ENCODE measurements around the gene INPP5A. TPM values are rescaled to one million over a fixed set of nuclear protein-coding genes. Genes with fewer than 3 reads are reported as not detected.
A peak's percentile ranks its signal among the peaks of the same experiment; 100 is the strongest.

INPP5A gene, protein sequence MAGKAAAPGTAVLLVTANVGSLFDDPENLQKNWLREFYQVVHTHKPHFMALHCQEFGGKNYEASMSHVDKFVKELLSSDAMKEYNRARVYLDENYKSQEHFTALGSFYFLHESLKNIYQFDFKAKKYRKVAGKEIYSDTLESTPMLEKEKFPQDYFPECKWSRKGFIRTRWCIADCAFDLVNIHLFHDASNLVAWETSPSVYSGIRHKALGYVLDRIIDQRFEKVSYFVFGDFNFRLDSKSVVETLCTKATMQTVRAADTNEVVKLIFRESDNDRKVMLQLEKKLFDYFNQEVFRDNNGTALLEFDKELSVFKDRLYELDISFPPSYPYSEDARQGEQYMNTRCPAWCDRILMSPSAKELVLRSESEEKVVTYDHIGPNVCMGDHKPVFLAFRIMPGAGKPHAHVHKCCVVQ
- total RNA-seq (2022) (16.5 and 16.6 TPM in 2 replicates), Bru-seq, nascent RNA (percentile 51 among the genes with signal in this experiment), BruChase-seq, experiment 1, labeled RNA remaining after a 6-hour chase (percentile 51 among the genes with signal in this experiment), BruChase-seq, experiment 2, labeled RNA remaining after a 2-hour chase (percentile 48 among the genes with signal in this experiment)
- long read RNA-seq, transcript INPP5A-203 (16 exons, 2,967 nt) = major isoform, 9 of 13 reads
- long read RNA-seq, partial matches to known transcripts = 2 of 13 reads
- long read RNA-seq, other reads (novel, unspliced or antisense) = 2 of 13 reads

GRCh38 chr10:132537684-132538001 is at the start of gene INPP5A:
Gene INPP5A, plus strand, starts transcription at chr10:132537787. Its CDS starts 310 bp downstream, at chr10:132538097.
- H3K27ac Mint-ChIP-seq (ENCODE audit: unreplicated experiment) = peak within 1 kb of the TSS; percentile 67
- H3K4me3 Mint-ChIP-seq (ENCODE audit: low read depth, unreplicated experiment) = peak within 1 kb of the TSS; percentile 77
- BruUV-seq (replicated peaks) = no TSS peak
- no peaks in the 10 kb centered on the region for H3K27me3 Mint-ChIP-seq (ENCODE audit: unreplicated experiment)
- TF ChIP-seq CTCF (IDR thresholded peaks at IDR 0.05; ENCODE audit: unreplicated experiment) = no peak
- CTCF ChIA-PET = no interaction called here
- intact Hi-C loops (cut with micrococcal nuclease; ENCODE audit: unreplicated experiment) = no loop called here
- peaks cover 33% of the 10 kb centered on the region for H3K4me1 Mint-ChIP-seq (ENCODE audit: low read depth, unreplicated experiment)
- no peak for DNase-seq
- H3K9me3 Mint-ChIP-seq (ENCODE audit: low read depth, unreplicated experiment) = no peaks in the 10 kb centered on the region
- peaks cover 37% of the 10 kb centered on the region for H3K36me3 Mint-ChIP-seq (ENCODE audit: insufficient read depth, unreplicated experiment)

DNA sequence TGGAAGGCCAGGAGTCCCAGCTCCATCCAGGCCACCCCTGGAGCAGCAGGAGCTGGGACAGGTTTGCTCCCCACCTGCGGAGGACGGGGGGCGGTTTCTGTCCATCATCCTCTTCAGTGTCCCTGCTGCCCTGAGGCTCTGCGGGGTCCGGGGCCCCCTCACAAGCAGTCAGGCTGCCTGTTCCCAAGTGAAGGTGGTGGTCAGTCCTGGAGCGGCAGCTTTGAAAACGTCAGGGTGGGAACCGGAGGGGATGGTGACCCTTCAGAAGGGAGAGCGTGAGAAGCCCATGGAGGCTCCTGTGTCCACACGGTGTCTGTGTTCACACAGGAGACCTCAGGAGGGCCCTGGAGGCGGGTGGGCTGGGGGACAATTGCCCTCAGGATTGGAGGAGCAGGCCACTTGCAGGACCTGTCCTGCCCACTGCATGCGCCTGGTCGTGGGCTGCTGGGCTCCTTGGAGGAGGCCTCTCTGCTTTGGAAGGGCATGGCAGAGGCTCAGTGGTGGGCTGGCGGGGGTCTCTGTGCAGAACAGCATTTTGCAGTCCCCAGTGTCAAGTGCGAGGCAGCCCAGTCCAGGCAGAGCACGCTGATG is 49.3 kb upstream of the INPP5A start:
- intact Hi-C loops (cut with micrococcal nuclease; ENCODE audit: unreplicated experiment) = no loop called here
- Mint-ChIP-seq H3K9me3 (ENCODE audit: low read depth, unreplicated experiment) (no peaks in the 10 kb centered on the region), H3K4me1 (ENCODE audit: low read depth, unreplicated experiment) (no peaks in the 10 kb centered on the region), H3K27me3 (ENCODE audit: unreplicated experiment) (peaks cover 14% of the 10 kb centered on the region), H3K4me3 (ENCODE audit: low read depth, unreplicated experiment) (no peak overlapping the region), H3K36me3 (ENCODE audit: insufficient read depth, unreplicated experiment) (no peaks in the 10 kb centered on the region), H3K27ac (ENCODE audit: unreplicated experiment) (no peak overlapping the region)
- no peak for TF ChIP-seq CTCF (IDR thresholded peaks at IDR 0.05; ENCODE audit: unreplicated experiment)
- no TSS peak for BruUV-seq (replicated peaks)
- DNase-seq = no peak
- CTCF ChIA-PET = no interaction called here

DNA sequence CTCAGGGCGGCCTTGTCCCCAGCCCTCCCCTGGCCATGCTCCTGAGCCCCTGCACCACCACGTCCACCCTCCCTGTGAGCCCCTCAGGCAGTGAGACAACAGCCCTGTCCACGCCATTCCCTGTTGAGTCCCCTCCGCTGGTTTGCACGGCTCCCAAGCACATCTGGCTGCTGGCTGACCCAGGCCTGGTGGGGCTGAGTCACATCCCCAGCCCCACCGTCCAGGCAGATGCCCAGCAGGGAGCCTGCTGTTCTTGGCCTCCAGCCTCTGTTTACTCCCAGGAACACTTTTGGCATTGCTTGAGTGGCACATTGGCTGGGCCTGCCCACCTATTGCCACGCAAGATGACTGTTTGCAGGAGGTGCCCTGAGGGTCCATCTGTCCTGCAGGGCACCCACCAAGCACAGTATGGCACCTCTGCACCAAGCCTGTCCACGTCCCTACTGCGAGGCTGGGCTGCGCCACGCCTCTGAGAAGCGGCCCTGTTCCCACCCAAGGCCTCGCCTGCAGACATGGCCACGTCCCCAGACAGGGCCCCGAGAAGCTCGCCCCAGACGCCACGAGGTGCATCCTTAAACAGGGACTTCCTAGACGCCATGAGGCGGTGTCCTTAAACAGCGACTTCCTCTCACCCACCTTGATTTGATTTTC is 48.4 kb upstream of the INPP5A start:
- no peak for DNase-seq
- no TSS peak for BruUV-seq (replicated peaks)

More for the DNA sequence above, 48.4 kb upstream of the INPP5A start:
- no peak overlapping the region for H3K4me3 Mint-ChIP-seq (ENCODE audit: low read depth, unreplicated experiment)
- intact Hi-C loops (cut with micrococcal nuclease; ENCODE audit: unreplicated experiment) = no loop called here
- H3K4me1 Mint-ChIP-seq (ENCODE audit: low read depth, unreplicated experiment) = no peaks in the 10 kb centered on the region
- TF ChIP-seq CTCF (IDR thresholded peaks at IDR 0.05; ENCODE audit: unreplicated experiment) = no peak
- H3K27me3 Mint-ChIP-seq (ENCODE audit: unreplicated experiment) = peaks cover 22% of the 10 kb centered on the region
- no peak overlapping the region for H3K27ac Mint-ChIP-seq (ENCODE audit: unreplicated experiment)
- H3K9me3 Mint-ChIP-seq (ENCODE audit: low read depth, unreplicated experiment) = no peaks in the 10 kb centered on the region
- no peaks in the 10 kb centered on the region for H3K36me3 Mint-ChIP-seq (ENCODE audit: insufficient read depth, unreplicated experiment)
- CTCF ChIA-PET = no interaction called here

Measured in Calu3 (cell line).